Fibroblast of mammary gland (primary cell): ENCODE results near the gene CHST2.

Experiments used
- DNase-seq: peaks from one replicate; pipeline ENCODE4 v3.0.0-alpha.2; 2010; ENCODE audit warnings: low read depth
- H3K4me3 ChIP-seq: 2 replicates; pipeline ENCODE4 v1.5.1; 2011; ENCODE audit warnings: low read depth, mild to moderate bottlenecking, low read length, moderate library complexity; ENCODE audit not compliant: control insufficient read depth
- TF ChIP-seq, protein P1 (sequence below): conservative IDR thresholded peaks from 2 replicates; pipeline ENCODE4 v1.5.1; 2011; ENCODE audit warnings: low read depth, low read length, inconsistent platforms; ENCODE audit not compliant: control insufficient read depth, insufficient read depth

Gene CHST2

DNA sequence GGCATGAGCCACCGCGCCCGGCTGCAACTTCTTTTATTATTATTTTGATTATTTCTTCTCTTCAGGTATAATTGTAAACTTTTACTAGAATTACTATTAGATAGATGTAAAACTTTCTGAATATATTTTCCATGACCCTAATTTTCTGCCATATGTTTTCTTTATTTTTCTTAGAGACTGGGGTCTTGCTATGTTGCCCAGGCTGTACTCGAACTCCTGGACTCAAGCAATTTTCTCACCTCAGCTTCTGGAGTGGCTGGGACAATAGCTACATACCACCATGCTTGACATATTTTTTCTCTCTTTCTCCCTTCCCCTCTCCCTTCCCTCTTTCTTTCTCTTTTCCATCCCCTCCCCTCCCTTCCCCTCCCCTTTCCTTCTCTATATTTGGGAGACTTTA is 29.6 kb upstream of the CHST2 start:
- TF ChIP-seq, protein P1, sequence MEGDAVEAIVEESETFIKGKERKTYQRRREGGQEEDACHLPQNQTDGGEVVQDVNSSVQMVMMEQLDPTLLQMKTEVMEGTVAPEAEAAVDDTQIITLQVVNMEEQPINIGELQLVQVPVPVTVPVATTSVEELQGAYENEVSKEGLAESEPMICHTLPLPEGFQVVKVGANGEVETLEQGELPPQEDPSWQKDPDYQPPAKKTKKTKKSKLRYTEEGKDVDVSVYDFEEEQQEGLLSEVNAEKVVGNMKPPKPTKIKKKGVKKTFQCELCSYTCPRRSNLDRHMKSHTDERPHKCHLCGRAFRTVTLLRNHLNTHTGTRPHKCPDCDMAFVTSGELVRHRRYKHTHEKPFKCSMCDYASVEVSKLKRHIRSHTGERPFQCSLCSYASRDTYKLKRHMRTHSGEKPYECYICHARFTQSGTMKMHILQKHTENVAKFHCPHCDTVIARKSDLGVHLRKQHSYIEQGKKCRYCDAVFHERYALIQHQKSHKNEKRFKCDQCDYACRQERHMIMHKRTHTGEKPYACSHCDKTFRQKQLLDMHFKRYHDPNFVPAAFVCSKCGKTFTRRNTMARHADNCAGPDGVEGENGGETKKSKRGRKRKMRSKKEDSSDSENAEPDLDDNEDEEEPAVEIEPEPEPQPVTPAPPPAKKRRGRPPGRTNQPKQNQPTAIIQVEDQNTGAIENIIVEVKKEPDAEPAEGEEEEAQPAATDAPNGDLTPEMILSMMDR = no peak
- H3K4me3 ChIP-seq = no peak overlapping the region
- no peak for DNase-seq

DNA sequence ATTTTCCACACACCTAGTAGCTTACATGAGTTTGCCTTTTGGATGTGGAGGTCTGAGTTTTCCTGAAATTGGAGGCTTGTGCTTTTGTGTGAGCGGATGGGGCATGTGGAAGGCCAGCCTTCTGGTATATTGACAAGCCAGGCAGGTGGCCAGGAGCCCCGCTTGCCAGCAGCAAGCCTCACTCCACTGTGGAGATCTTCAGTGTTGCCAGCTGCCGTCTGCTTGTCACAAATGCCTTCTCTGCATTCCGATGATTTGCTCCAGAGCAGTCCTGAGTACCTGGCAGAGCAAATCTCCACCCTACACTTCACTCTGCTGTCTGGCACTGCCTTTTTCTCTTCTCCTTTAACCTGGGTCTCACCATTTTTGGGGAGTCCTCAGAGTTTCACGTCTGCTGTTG is 29.1 kb upstream of the CHST2 start:
- TF ChIP-seq, protein P1 = no peak
- no peak for DNase-seq
- H3K4me3 ChIP-seq = no peak overlapping the region

DNA sequence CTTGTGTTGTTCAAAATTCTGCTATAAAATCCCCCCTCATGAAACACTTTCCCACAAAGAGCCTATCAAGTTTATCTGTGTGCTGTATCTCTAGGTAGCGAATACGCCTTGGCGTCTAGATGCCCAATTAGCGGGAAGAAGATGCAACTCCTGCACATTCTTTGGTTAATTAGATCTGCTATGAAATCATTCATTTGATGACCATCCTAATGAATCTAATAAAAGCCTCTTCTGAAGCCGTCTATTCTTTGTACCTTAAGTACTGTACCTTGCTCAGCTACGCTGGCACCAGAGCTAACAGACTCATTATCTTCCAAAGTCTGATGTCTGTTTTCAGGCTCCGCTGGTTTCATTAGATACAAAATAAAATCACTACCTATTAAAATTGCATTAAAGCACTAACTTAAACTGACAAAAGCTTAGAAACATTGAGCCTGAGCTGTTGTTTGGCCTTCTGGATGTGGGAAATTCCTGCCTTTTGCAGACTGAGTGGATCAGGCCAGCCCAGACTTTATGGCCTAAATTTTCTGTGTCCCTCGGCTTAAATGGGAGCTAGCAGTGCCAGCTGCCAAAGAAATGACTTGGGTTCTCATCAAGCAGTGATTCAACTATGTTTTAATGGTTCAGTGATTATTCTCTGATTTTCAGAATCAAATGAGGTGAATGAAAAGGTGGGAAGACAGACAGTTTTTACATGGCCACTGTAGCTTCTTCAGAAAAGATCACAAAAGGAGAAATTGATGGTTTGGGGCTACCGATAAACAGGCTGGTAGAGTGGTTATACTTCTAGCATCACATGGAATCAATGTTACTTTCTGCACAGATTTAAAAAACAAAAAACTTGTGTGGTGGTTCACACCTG is 28.4 kb upstream of the CHST2 start:
- no peak for DNase-seq
- TF ChIP-seq, protein P1 = no peak
- H3K4me3 ChIP-seq = no peak overlapping the region

DNA sequence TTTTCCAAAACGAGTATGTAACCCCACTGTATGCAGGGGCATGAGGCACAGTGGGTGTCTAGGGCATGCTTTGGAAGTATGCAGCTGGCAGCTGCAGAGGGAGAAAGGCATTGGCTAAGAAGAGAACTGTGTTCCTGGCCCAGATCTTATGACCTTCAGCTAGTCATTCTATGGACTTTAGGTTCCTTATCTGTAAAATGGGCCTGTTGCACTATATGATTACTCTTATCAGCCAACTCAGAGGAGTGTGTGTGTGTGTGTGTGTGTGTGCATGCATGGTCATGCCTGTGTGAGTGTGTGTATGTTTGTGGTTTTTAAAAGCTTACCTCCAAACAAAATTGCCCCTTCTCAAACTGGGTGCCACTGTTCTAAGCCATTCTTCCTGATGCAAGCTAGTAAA is 27.4 kb upstream of the CHST2 start:
- no peak overlapping the region for H3K4me3 ChIP-seq
- TF ChIP-seq, protein P1 = no peak
- DNase-seq = no peak

DNA sequence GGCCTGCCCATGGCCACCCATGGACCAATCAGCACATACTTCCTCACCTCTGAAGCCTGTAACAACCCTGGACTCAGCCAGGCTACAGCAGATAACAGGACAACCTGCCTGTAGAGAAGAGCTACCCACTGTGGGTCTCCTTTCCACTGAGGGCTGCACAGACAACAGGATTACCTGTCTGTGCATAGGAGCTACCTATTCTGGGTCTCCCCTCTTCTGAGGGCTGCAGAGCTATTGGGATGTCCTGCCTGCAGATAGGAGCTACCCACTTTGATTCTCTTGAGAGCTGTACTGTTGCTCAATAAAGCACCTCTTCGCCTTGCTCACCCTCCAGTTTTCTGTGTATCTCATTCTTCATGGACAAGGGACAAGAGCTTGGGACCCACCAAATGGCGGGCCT is 23.8 kb upstream of the CHST2 start:
- DNase-seq = no peak
- TF ChIP-seq, protein P1 = no peak
- H3K4me3 ChIP-seq = no peak overlapping the region

DNA sequence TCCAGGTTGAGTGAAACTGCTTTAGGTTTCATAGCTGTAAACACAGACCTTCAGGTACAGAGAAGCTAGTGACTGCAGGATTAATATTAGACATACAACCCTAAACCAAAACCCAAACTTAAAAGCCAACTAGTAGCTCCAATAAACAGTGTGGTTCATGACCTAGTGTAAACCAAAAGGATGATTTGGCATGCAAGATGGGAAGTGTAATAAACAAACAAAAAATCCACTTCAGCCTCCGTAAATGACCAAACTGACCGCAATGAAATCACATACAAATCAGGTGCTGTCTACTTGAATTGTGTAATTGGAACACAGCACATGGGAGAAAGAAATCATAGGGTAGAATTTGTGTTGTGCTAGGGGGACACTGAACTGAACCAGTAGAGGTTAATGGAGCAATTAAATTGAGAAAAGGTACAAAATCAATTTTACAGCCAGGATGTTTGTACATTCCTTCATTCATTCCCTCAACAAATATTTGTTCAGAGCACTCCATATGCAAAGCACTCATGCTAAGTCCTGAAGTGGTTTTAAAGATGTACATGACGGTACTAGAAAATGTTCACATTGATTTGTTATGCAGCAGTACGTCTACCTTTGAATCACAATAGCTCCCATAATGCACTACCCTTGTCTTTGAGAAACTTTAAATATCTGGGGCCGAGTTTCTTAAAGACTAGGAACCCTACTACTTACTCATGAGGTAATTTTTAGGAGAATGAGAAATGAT is 21.4 kb upstream of the CHST2 start:
- TF ChIP-seq, protein P1 = no peak
- DNase-seq = no peak
- H3K4me3 ChIP-seq = no peak overlapping the region
